Measurements from ENCODE around the gene DEDD2.
A peak's percentile ranks its signal among the peaks of the same experiment; 100 is the strongest.

The DEDD2 gene

GRCh38 chr19:42203700-42204099 is 13.8 kb downstream of the DEDD2 start:
- Mint-ChIP-seq H3K36me3 (peaks cover 59 to 80% of the 10 kb centered on the region in 2 donors), H3K27me3 (no peaks in the 10 kb centered on the region), H3K27ac (peak overlapping the region; percentile 82), H3K4me1 (peaks cover 66 to 77% of the 10 kb centered on the region in 2 donors), H3K4me3 (no peak overlapping the region), H3K9me3 (no peaks in the 10 kb centered on the region)
- ATAC-seq (replicated peaks): no peak
- no peak for DNase-seq

- ATAC-seq (replicated peaks): no peak
- Mint-ChIP-seq H3K27me3 (no peaks in the 10 kb centered on the region), H3K4me1 (peaks cover 61 to 76% of the 10 kb centered on the region in 2 donors), H3K9me3 (no peaks in the 10 kb centered on the region), H3K36me3 (peaks cover 56 to 73% of the 10 kb centered on the region in 2 donors), H3K4me3 (peak overlapping the region; percentile 28 to 55), H3K27ac (peak overlapping the region; percentile 92)
- no peak for DNase-seq
Observed at GRCh38 chr19:42202290-42202880, 15.1 kb downstream of the DEDD2 start.

GRCh38 chr19:42201489-42202289 is 15.8 kb downstream of the DEDD2 start:
- H3K27ac Mint-ChIP-seq: peak overlapping the region; percentile 92
- H3K4me3 Mint-ChIP-seq: peak overlapping the region; percentile 28 to 55
- ATAC-seq (replicated peaks) (peak; percentile 86 to 87), DNase-seq (peak; percentile 79)
- peaks cover 67 to 83% of the 10 kb centered on the region in 2 donors for H3K4me1 Mint-ChIP-seq
- no peaks in the 10 kb centered on the region for H3K9me3 Mint-ChIP-seq
- H3K27me3 Mint-ChIP-seq: no peaks in the 10 kb centered on the region
- peaks cover 57 to 75% of the 10 kb centered on the region in 2 donors for H3K36me3 Mint-ChIP-seq

- ATAC-seq (replicated peaks) (no peak), DNase-seq (no peak)
- Mint-ChIP-seq H3K9me3 (no peaks in the 10 kb centered on the region), H3K27ac (peak overlapping the region; percentile 94), H3K36me3 (peaks cover 59 to 76% of the 10 kb centered on the region in 2 donors), H3K4me1 (peaks cover 73 to 85% of the 10 kb centered on the region in 2 donors), H3K27me3 (no peaks in the 10 kb centered on the region), H3K4me3 (peak overlapping the region; percentile 73 to 77)
Observed at GRCh38 chr19:42200116-42200715, 17.3 kb downstream of the DEDD2 start.

- Mint-ChIP-seq H3K4me1 (peaks cover 69 to 81% of the 10 kb centered on the region in 2 donors), H3K27me3 (no peaks in the 10 kb centered on the region), H3K9me3 (no peaks in the 10 kb centered on the region), H3K27ac (peak overlapping the region; percentile 94), H3K4me3 (peak overlapping the region; percentile 73 to 77), H3K36me3 (peaks cover 55 to 71% of the 10 kb centered on the region in 2 donors)
- peak; percentile 36 to 38 for ATAC-seq (replicated peaks)
- peak; percentile 34 for DNase-seq
Observed at GRCh38 chr19:42199440-42200115, 17.9 kb downstream of the DEDD2 start.

- Mint-ChIP-seq H3K4me3 (peak overlapping the region; percentile 73 to 77), H3K36me3 (peaks cover 53 to 67% of the 10 kb centered on the region in 2 donors), H3K4me1 (peaks cover 67 to 83% of the 10 kb centered on the region in 2 donors), H3K9me3 (no peaks in the 10 kb centered on the region), H3K27me3 (no peaks in the 10 kb centered on the region), H3K27ac (peak overlapping the region; percentile 94)
- ATAC-seq (replicated peaks): peak; percentile 20 to 31
- peak; percentile 30 for DNase-seq
Observed at GRCh38 chr19:42198676-42199439, 18.6 kb downstream of the DEDD2 start.

- Mint-ChIP-seq H3K27ac (peak overlapping the region; percentile 25), H3K9me3 (peaks cover 0 to 4% of the 10 kb centered on the region in 2 donors)
Observed at GRCh38 chr19:42197375-42197817, 20.1 kb downstream of the DEDD2 start.

GRCh38 chr19:42196011-42197001 is 21.2 kb downstream of the DEDD2 start:
- H3K4me3 Mint-ChIP-seq: no peak overlapping the region
- H3K27ac Mint-ChIP-seq: peak overlapping the region; percentile 56
- DNase-seq (no peak), ATAC-seq (replicated peaks) (no peak)
- H3K4me1 Mint-ChIP-seq: peaks cover 49 to 70% of the 10 kb centered on the region in 2 donors
- no peaks in the 10 kb centered on the region for H3K27me3 Mint-ChIP-seq
- peaks cover 0 to 4% of the 10 kb centered on the region in 2 donors for H3K9me3 Mint-ChIP-seq
- H3K36me3 Mint-ChIP-seq: peaks cover 44% of the 10 kb centered on the region in 2 donors

More at GRCh38 chr19:42197375-42197817, 20.1 kb downstream of the DEDD2 start:
- no peak overlapping the region for H3K4me3 Mint-ChIP-seq
- ATAC-seq (replicated peaks) (no peak), DNase-seq (no peak)
- H3K36me3 Mint-ChIP-seq: peaks cover 48 to 52% of the 10 kb centered on the region in 2 donors
- peaks cover 55 to 71% of the 10 kb centered on the region in 2 donors for H3K4me1 Mint-ChIP-seq
- no peaks in the 10 kb centered on the region for H3K27me3 Mint-ChIP-seq

GRCh38 chr19:42193706-42194105 is 23.8 kb downstream of the DEDD2 start:
- H3K9me3 Mint-ChIP-seq: peaks cover 0 to 4% of the 10 kb centered on the region in 2 donors
- peaks cover 30 to 52% of the 10 kb centered on the region in 2 donors for H3K4me1 Mint-ChIP-seq
- no peak overlapping the region for H3K27ac Mint-ChIP-seq
- DNase-seq (no peak), ATAC-seq (replicated peaks) (no peak)
- H3K4me3 Mint-ChIP-seq: no peak overlapping the region
- H3K27me3 Mint-ChIP-seq: no peaks in the 10 kb centered on the region
- H3K36me3 Mint-ChIP-seq: peaks cover 21 to 24% of the 10 kb centered on the region in 2 donors

GRCh38 chr19:42193294-42193693 is 24.2 kb downstream of the DEDD2 start:
- H3K36me3 Mint-ChIP-seq: peaks cover 18 to 21% of the 10 kb centered on the region in 2 donors
- DNase-seq: no peak
- H3K9me3 Mint-ChIP-seq: peaks cover 0 to 4% of the 10 kb centered on the region in 2 donors
- peaks cover 28 to 48% of the 10 kb centered on the region in 2 donors for H3K4me1 Mint-ChIP-seq
- H3K27me3 Mint-ChIP-seq: no peaks in the 10 kb centered on the region
- ATAC-seq (replicated peaks): no peak
- H3K27ac Mint-ChIP-seq: no peak overlapping the region
- H3K4me3 Mint-ChIP-seq: no peak overlapping the region

GRCh38 chr19:42191855-42192254 is 25.6 kb downstream of the DEDD2 start:
- Mint-ChIP-seq H3K36me3 (peaks cover 12 to 16% of the 10 kb centered on the region in 2 donors), H3K9me3 (peaks cover 0 to 4% of the 10 kb centered on the region in 2 donors), H3K27me3 (no peaks in the 10 kb centered on the region), H3K4me1 (peaks cover 21 to 36% of the 10 kb centered on the region in 2 donors), H3K27ac (no peak overlapping the region), H3K4me3 (no peak overlapping the region)
- ATAC-seq (replicated peaks) (peak; percentile 53 to 62), DNase-seq (no peak)

- peaks cover 7 to 11% of the 10 kb centered on the region in 2 donors for H3K36me3 Mint-ChIP-seq
- peaks cover 16 to 30% of the 10 kb centered on the region in 2 donors for H3K4me1 Mint-ChIP-seq
- H3K27ac Mint-ChIP-seq: peak overlapping the region; percentile 14
- no peak overlapping the region for H3K4me3 Mint-ChIP-seq
- H3K27me3 Mint-ChIP-seq: no peaks in the 10 kb centered on the region
- peaks cover 0 to 4% of the 10 kb centered on the region in 2 donors for H3K9me3 Mint-ChIP-seq
- ATAC-seq (replicated peaks) (no peak), DNase-seq (no peak)
Observed at GRCh38 chr19:42191330-42191729, 26.1 kb downstream of the DEDD2 start.

Data from stimulated activated naive B cell treated with anti-CD40 and anti-IgM and Interleukin-4, amounts not matched to agents 10 μg/mL and 1 μg/mL and 100 μg/mL, for 72 hours (primary cell).